Stimulated activated naive CD8-positive, alpha-beta T cell treated with anti-CD3 and anti-CD28 coated beads, Interleukin-15, Interleukin-2, amounts not matched to agents 100 ng/mL and 50 ng/mL, for 24 hours (primary cell): ENCODE results near the gene MAN2B1.

ENCODE experiments used
- H3K27ac Mint-ChIP-seq: one replicate; pipeline ENCODE4 v1.8.0; 2021; ENCODE audit warnings: mild to moderate bottlenecking, mixed read lengths
- H3K27me3 Mint-ChIP-seq: one replicate; pipeline ENCODE4 v1.8.0; 2021; ENCODE audit warnings: mixed read lengths
- H3K36me3 Mint-ChIP-seq: one replicate; pipeline ENCODE4 v1.8.0; 2021; ENCODE audit warnings: low read depth, mixed read lengths
- H3K4me1 Mint-ChIP-seq: one replicate; pipeline ENCODE4 v1.8.0; 2021; ENCODE audit warnings: low read depth, mixed read lengths
- H3K4me3 Mint-ChIP-seq: one replicate; pipeline ENCODE4 v1.8.0; 2021; ENCODE audit warnings: mild to moderate bottlenecking, mixed read lengths
- H3K9me3 Mint-ChIP-seq: one replicate; pipeline ENCODE4 v1.8.0; 2021; ENCODE audit warnings: mixed read lengths

MAN2B1 gene

GRCh38 chr19:12676384-12676792, 9.8 kb upstream of the MAN2B1 start:
- H3K27ac Mint-ChIP-seq = peak overlapping the region; percentile 9
- H3K27me3 Mint-ChIP-seq = no peaks in the 10 kb centered on the region
- H3K9me3 Mint-ChIP-seq = no peaks in the 10 kb centered on the region
- H3K4me1 Mint-ChIP-seq = peaks cover 35% of the 10 kb centered on the region
- peaks cover 46% of the 10 kb centered on the region for H3K36me3 Mint-ChIP-seq
- H3K4me3 Mint-ChIP-seq = no peak overlapping the region

GRCh38 chr19:12675940-12676339, 9.4 kb upstream of the MAN2B1 start:
- Mint-ChIP-seq H3K4me1 (peaks cover 31% of the 10 kb centered on the region), H3K36me3 (peaks cover 41% of the 10 kb centered on the region), H3K4me3 (no peak overlapping the region), H3K27me3 (no peaks in the 10 kb centered on the region), H3K9me3 (no peaks in the 10 kb centered on the region), H3K27ac (no peak overlapping the region)

- no peaks in the 10 kb centered on the region for H3K9me3 Mint-ChIP-seq
- no peak overlapping the region for H3K27ac Mint-ChIP-seq
- H3K4me3 Mint-ChIP-seq = no peak overlapping the region
- no peaks in the 10 kb centered on the region for H3K27me3 Mint-ChIP-seq
- peaks cover 34% of the 10 kb centered on the region for H3K4me1 Mint-ChIP-seq
- peaks cover 44% of the 10 kb centered on the region for H3K36me3 Mint-ChIP-seq
These were observed 8.9 kb upstream of the MAN2B1 start for GRCh38 chr19:12675399-12675798.

GRCh38 chr19:12672744-12673143, 6.2 kb upstream of the MAN2B1 start:
- H3K4me3 Mint-ChIP-seq = no peak overlapping the region
- no peak overlapping the region for H3K27ac Mint-ChIP-seq
- H3K27me3 Mint-ChIP-seq = no peaks in the 10 kb centered on the region
- H3K36me3 Mint-ChIP-seq = peaks cover 33% of the 10 kb centered on the region
- H3K9me3 Mint-ChIP-seq = no peaks in the 10 kb centered on the region
- H3K4me1 Mint-ChIP-seq = peaks cover 40% of the 10 kb centered on the region

GRCh38 chr19:12670159-12670928, 3.8 kb upstream of the MAN2B1 start:
- Mint-ChIP-seq H3K36me3 (peaks cover 20% of the 10 kb centered on the region), H3K4me1 (peaks cover 48% of the 10 kb centered on the region)

GRCh38 chr19:12669270-12670158, 3.0 kb upstream of the MAN2B1 start:
- peak overlapping the region; percentile 100 for H3K27ac Mint-ChIP-seq
- H3K27me3 Mint-ChIP-seq = no peaks in the 10 kb centered on the region
- H3K9me3 Mint-ChIP-seq = no peaks in the 10 kb centered on the region
- peak overlapping the region; percentile 92 for H3K4me3 Mint-ChIP-seq
- peaks cover 27% of the 10 kb centered on the region for H3K36me3 Mint-ChIP-seq
- H3K4me1 Mint-ChIP-seq = peaks cover 56% of the 10 kb centered on the region

More at GRCh38 chr19:12670159-12670928, 3.8 kb upstream of the MAN2B1 start:
- Mint-ChIP-seq H3K9me3 (no peaks in the 10 kb centered on the region), H3K27ac (peak overlapping the region; percentile 100), H3K4me3 (peak overlapping the region; percentile 92), H3K27me3 (no peaks in the 10 kb centered on the region)

- peaks cover 62% of the 10 kb centered on the region for H3K4me1 Mint-ChIP-seq
- peaks cover 28% of the 10 kb centered on the region for H3K36me3 Mint-ChIP-seq
- peak overlapping the region; percentile 92 for H3K4me3 Mint-ChIP-seq
- no peaks in the 10 kb centered on the region for H3K27me3 Mint-ChIP-seq
- no peaks in the 10 kb centered on the region for H3K9me3 Mint-ChIP-seq
- peak overlapping the region; percentile 100 for H3K27ac Mint-ChIP-seq
These were observed 2.4 kb upstream of the MAN2B1 start for GRCh38 chr19:12668932-12669269.

GRCh38 chr19:12668346-12668745, 1.8 kb upstream of the MAN2B1 start:
- peaks cover 31% of the 10 kb centered on the region for H3K36me3 Mint-ChIP-seq
- peak overlapping the region; percentile 92 for H3K4me3 Mint-ChIP-seq
- H3K4me1 Mint-ChIP-seq = peaks cover 65% of the 10 kb centered on the region
- peak overlapping the region; percentile 100 for H3K27ac Mint-ChIP-seq
- H3K9me3 Mint-ChIP-seq = no peaks in the 10 kb centered on the region
- H3K27me3 Mint-ChIP-seq = no peaks in the 10 kb centered on the region

- no peaks in the 10 kb centered on the region for H3K9me3 Mint-ChIP-seq
- peak overlapping the region; percentile 100 for H3K27ac Mint-ChIP-seq
- H3K4me3 Mint-ChIP-seq = peak overlapping the region; percentile 92
- peaks cover 65% of the 10 kb centered on the region for H3K4me1 Mint-ChIP-seq
- peaks cover 35% of the 10 kb centered on the region for H3K36me3 Mint-ChIP-seq
- H3K27me3 Mint-ChIP-seq = no peaks in the 10 kb centered on the region
These were observed 1.3 kb upstream of the MAN2B1 start for GRCh38 chr19:12667731-12668302.

GRCh38 chr19:12665671-12666264, 774 bp downstream of the MAN2B1 start:
- H3K4me3 Mint-ChIP-seq = peak overlapping the region; percentile 97
- peaks cover 29% of the 10 kb centered on the region for H3K36me3 Mint-ChIP-seq
- H3K27me3 Mint-ChIP-seq = no peaks in the 10 kb centered on the region
- H3K27ac Mint-ChIP-seq = peak overlapping the region; percentile 95
- H3K9me3 Mint-ChIP-seq = no peaks in the 10 kb centered on the region
- peaks cover 58% of the 10 kb centered on the region for H3K4me1 Mint-ChIP-seq

GRCh38 chr19:12665281-12665573, 1.3 kb downstream of the MAN2B1 start:
- Mint-ChIP-seq H3K36me3 (peaks cover 28% of the 10 kb centered on the region), H3K27me3 (no peaks in the 10 kb centered on the region), H3K4me1 (peaks cover 52% of the 10 kb centered on the region)

GRCh38 chr19:12664406-12665280, 1.9 kb downstream of the MAN2B1 start:
- peak overlapping the region; percentile 95 for H3K27ac Mint-ChIP-seq

More at GRCh38 chr19:12665281-12665573, 1.3 kb downstream of the MAN2B1 start:
- peak overlapping the region; percentile 97 for H3K4me3 Mint-ChIP-seq
- H3K27ac Mint-ChIP-seq = peak overlapping the region; percentile 95
- no peaks in the 10 kb centered on the region for H3K9me3 Mint-ChIP-seq

GRCh38 chr19:12660980-12661379, 5.6 kb downstream of the MAN2B1 start:
- Mint-ChIP-seq H3K4me1 (peaks cover 24% of the 10 kb centered on the region), H3K4me3 (no peak overlapping the region), H3K36me3 (peaks cover 55% of the 10 kb centered on the region), H3K9me3 (no peaks in the 10 kb centered on the region), H3K27ac (no peak overlapping the region), H3K27me3 (no peaks in the 10 kb centered on the region)

More at GRCh38 chr19:12664406-12665280, 1.9 kb downstream of the MAN2B1 start:
- Mint-ChIP-seq H3K9me3 (no peaks in the 10 kb centered on the region), H3K4me3 (peak overlapping the region; percentile 97), H3K36me3 (peaks cover 34% of the 10 kb centered on the region), H3K27me3 (no peaks in the 10 kb centered on the region), H3K4me1 (peaks cover 52% of the 10 kb centered on the region)

- H3K4me1 Mint-ChIP-seq = no peaks in the 10 kb centered on the region
- no peak overlapping the region for H3K4me3 Mint-ChIP-seq
- peaks cover 43% of the 10 kb centered on the region for H3K36me3 Mint-ChIP-seq
- no peaks in the 10 kb centered on the region for H3K27me3 Mint-ChIP-seq
- no peaks in the 10 kb centered on the region for H3K9me3 Mint-ChIP-seq
- H3K27ac Mint-ChIP-seq = no peak overlapping the region
These were observed 8.6 kb downstream of the MAN2B1 start for GRCh38 chr19:12657966-12658365.
